DOHH2 (cell line): Measurements from ENCODE around the gene HEPACAM2.

Source experiments
- CTCF ChIP-seq: fragments of 200-600 bp; sonication (generic); IDR thresholded peaks from one replicate; pipeline ENCODE4 v1.5.1; 2014; ENCODE audit warnings: antibody characterized with exemption, mild to moderate bottlenecking, low read depth, low read length; ENCODE audit not compliant: poor library complexity, severe bottlenecking
- EZH2phosphoT487 ChIP-seq: fragments of 200-600 bp; sonication (generic); IDR thresholded peaks from 2 replicates; pipeline ENCODE4 v1.6.1; 2017; ENCODE audit warnings: borderline replicate concordance, mild to moderate bottlenecking, antibody characterized with exemption, low read length, moderate library complexity, mixed read lengths

- no peak for TF ChIP-seq EZH2phosphoT487
- TF ChIP-seq CTCF, result no peak
These were observed 39.0 kb upstream of the HEPACAM2 start for GRCh38 chr7:93265220-93265619.
